RWPE1 (cell line): ENCODE measurements around the gene PRXL2B.
"Not testable (repeated sequence)": the region's sequence is repeated elsewhere in the genome, so short reads cannot be mapped to it uniquely, and the experiment has no call there.

Experiments
- CTCF ChIA-PET: fragments of 350-600 bp; sonication (Branson Sonifier 250); formaldehyde crosslinking; extraction: SDS; loops from one replicate; lab custom pipeline; 2021; lab: Yijun Ruan, JAX
- POLR2A ChIA-PET: fragments of 400-600 bp; formaldehyde crosslinking; extraction: SDS; loops from one replicate; lab custom pipeline; 2020; ENCODE audit warnings: antibody characterized with exemption; ENCODE audit not compliant: low non-redundant PET; lab: Yijun Ruan, JAX
- DNase-seq: peaks from one replicate; pipeline ENCODE4 v3.0.0; 2012; ENCODE audit warnings: low spot score
- H3K27ac ChIP-seq: fragments of 450-650 bp; 2 replicates; pipeline ENCODE4 v1.5.1; 2017
- TF ChIP-seq, protein P1 (sequence below): fragments of 450-650 bp; conservative IDR thresholded peaks from 2 replicates; pipeline ENCODE4 v1.5.1; 2017; ENCODE audit warnings: low read depth, mild to moderate bottlenecking

PRXL2B gene

DNA sequence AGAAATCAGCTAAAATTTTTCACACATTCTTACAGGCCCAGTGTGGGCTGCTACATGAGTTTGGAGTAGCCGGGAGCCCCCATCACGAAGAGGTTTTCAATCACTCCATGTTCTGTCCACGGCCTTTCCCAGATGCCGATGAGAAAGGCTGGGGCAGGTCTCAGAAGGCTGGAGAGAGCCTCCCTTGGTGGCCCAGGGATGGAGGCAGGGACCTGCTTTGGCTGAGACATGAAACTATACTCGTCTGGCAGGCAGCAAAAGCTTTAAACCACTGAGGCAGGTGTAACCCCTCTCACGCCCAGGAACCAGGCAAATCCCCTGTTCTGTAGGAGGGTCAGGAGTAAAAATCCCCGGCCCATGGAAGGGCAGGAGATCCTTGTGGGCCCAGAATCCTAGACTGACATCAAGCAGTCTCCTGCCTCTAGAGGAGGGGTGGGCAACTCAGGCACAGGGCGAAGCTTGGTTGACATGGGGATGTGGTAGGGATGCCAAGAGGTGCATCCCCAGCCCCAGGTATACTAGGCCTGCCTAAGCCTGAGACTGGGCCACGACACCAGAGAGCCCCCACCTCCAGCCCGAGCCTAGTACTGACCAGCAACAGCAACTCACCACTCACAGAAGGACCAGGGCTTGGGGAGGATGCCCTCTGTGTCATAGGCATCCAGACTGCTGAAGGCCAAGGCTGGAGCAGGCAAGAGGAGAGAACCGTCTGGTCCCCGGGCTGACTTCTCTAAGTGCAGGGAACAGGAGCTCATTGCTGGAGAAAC, 37.2 kb downstream of the PRXL2B start:
- CTCF ChIA-PET, result interaction anchor here (0.6 to 0.7 kb wide), 2 partner anchors 10 to 337 kb away, joined by 3 read pairs; no protein-coding TSS in a partner anchor
- H3K27ac ChIP-seq, result no peak overlapping the region
- POLR2A ChIA-PET, result no interaction called here
- no peak for DNase-seq
- TF ChIP-seq, protein P1, sequence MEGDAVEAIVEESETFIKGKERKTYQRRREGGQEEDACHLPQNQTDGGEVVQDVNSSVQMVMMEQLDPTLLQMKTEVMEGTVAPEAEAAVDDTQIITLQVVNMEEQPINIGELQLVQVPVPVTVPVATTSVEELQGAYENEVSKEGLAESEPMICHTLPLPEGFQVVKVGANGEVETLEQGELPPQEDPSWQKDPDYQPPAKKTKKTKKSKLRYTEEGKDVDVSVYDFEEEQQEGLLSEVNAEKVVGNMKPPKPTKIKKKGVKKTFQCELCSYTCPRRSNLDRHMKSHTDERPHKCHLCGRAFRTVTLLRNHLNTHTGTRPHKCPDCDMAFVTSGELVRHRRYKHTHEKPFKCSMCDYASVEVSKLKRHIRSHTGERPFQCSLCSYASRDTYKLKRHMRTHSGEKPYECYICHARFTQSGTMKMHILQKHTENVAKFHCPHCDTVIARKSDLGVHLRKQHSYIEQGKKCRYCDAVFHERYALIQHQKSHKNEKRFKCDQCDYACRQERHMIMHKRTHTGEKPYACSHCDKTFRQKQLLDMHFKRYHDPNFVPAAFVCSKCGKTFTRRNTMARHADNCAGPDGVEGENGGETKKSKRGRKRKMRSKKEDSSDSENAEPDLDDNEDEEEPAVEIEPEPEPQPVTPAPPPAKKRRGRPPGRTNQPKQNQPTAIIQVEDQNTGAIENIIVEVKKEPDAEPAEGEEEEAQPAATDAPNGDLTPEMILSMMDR, result no peak

DNA sequence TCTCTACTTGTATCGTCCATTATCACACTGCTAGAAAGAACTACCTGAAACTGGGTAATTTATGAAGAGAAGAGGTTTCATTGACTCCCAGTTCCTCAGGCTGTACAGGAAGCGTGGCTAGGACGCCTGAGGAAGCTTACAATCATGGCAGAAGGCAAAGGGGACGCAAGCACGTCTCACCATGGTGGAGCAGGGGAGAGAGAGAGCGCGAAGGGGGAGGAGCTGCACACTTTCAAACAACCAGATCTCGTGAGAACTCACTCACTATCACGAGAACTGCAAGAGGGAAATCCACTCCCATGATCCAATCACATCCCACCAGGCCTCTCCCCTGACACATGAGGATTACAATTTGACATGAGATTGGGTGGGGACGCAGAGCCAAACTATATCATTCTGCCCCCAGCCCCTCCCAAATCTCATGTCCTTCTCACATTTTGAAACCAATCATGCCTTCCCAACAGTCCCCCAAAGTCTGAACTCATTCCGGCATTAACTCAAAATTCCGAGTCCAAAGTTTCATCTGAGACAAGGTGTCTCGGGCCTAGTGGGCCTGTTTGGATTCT, 38.2 kb downstream of the PRXL2B start:
- CTCF ChIA-PET, result no interaction called here
- H3K27ac ChIP-seq, result no peak overlapping the region
- DNase-seq, result no peak
- TF ChIP-seq, protein P1, result no peak
- POLR2A ChIA-PET, result no interaction called here

DNA sequence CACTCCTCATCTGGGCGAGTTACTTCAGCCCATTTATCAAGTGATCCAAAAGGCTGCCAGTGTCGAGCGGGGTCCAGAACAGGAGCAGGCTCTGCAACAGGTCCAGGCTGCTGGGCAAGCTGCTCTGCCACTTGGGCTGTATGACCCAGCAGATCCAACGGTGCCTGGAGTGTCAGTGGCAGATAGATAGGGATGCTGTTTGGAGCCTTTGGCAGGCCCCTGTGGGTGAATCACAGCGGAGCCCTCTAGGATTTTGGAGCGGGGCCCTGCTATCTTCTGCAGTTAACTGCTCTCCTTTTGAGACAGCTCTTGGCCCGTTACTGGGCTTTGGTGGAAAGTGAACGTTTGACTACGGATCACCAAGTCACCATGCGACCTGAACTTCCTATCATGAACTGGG, 38.7 kb downstream of the PRXL2B start:
- ChIA-PET POLR2A (no interaction called here), CTCF (no interaction called here)
- DNase-seq, result no peak
- TF ChIP-seq, protein P1, result no peak
- no peak overlapping the region for H3K27ac ChIP-seq

DNA sequence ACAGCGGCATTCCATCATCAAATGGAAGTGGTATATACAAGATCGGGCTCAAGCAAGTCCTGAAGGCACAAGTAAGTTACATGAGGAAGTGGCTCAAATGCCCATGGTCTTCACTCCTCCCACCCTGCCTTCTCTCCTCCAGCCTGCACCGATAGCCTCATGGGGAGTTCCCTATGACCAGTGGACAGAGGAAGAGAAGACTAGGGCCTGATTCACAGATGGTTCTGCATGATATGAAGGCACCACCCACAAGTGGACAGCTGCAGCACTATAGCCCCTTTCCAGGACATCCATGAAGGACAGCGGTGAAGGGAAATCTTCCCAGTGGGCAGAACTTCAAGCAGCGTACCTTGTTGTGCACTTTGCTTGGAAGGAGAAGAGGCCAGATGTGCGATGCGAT, 39.2 kb downstream of the PRXL2B start:
- DNase-seq, CTCF ChIA-PET, POLR2A ChIA-PET, H3K27ac ChIP-seq: not testable (repeated sequence)

DNA sequence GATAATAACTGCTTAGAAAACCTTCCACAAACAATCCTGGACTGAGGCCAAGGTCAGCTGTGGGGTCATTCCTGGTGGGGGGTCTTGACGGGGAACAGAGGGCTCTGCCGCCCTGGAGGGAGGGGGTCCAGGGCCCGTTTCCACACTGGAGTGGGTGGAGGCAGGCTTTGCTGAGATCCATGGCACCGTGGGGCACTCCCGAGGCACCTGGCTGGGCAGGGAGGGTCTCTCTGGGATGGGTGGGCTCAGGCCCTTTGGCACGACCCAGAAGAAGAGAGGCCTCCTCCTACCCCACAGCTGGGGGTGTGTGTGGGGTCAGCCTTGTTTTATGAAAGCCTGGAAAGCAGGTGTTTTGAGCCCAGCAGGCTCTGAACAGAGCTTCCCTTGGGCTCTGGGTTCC, 41.2 kb downstream of the PRXL2B start:
- CTCF ChIA-PET, result interaction anchor here (0.6 kb wide), 1 partner anchor 1456 kb away, joined by 3 read pairs; no protein-coding TSS in a partner anchor
- H3K27ac ChIP-seq, result no peak overlapping the region
- POLR2A ChIA-PET, result no interaction called here
- TF ChIP-seq, protein P1, result no peak
- DNase-seq, result no peak

DNA sequence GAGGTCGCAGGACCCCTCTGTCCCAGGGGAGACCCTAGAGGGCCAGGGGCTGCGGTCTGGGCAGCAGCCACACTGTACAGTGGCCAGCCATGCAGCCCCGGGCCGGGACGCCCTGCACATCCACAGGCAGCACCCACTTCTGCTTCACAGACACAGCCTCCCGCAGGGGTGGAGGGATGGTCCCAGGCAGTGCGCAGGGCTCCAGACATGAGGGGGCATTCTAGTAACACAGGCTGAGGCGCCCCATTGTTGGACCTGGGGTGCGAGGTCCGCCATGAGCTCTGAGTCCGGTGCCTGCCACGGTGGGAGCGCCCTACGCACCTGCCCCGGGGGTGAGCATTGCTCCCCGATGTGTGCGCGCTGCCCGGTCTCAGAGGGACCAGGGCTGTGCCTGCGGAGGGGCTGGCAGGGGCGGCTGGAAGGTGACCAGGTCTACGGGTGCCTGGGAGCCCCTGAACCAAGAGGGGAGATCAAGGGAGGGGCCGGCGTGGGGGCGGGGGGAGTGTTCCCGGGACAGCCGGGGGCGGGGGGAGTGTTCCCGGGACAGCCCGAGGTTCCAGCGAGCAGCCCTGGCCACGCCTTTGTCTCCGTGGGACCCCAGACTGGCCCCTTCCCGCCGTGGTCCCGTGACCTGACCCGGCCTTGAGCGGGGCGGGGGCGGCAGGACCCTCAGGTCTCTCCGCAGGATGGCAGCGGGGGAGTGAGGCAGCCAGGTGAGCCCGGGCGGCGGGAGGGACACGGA, 41.8 kb downstream of the PRXL2B start:
- no peak for DNase-seq
- POLR2A ChIA-PET, result no interaction called here
- CTCF ChIA-PET, result interaction anchor here (0.6 kb wide), 1 partner anchor 1457 kb away, joined by 3 read pairs; no protein-coding TSS in a partner anchor
- TF ChIP-seq, protein P1, result no peak
- H3K27ac ChIP-seq, result no peak overlapping the region
